Suprapubic skin (tissue), 4 donors: ENCODE data around the gene GBX2.

Source experiments
- CTCF ChIP-seq, 2 donors: fragments of 200-600 bp in 1 of 2; fragments of 450-650 bp in 1 of 2; sonication (generic) in 1 of 2; IDR thresholded peaks; one replicate each; pipeline ENCODE4 v1.5.1; 2016 to 2019; ENCODE audit warnings: antibody characterized with exemption in 2 of 2, mild to moderate bottlenecking in 1 of 2, moderate library complexity in 1 of 2
- EP300 ChIP-seq: sonication (generic); formaldehyde crosslinking; IDR thresholded peaks from one replicate; pipeline ENCODE4 v1.6.1; 2017; ENCODE audit warnings: antibody characterized with exemption
- POLR2A ChIP-seq, 2 donors: fragments of 450-650 bp; IDR thresholded peaks; one replicate each; pipeline ENCODE4 v1.6.1; 2017; ENCODE audit warnings: antibody characterized with exemption in 2 of 2, mild to moderate bottlenecking in 2 of 2, moderate library complexity in 2 of 2
- POLR2AphosphoS5 ChIP-seq, 3 donors: sonication (generic); formaldehyde crosslinking; IDR thresholded peaks; one replicate each; pipeline ENCODE4 v1.6.1; 2017; ENCODE audit warnings: antibody characterized with exemption in 3 of 3

GRCh38 chr2:236200378-236200777 lies 32.2 kb upstream of the GBX2 start:
- TF ChIP-seq CTCF (IDR thresholded peaks at IDR 0.05) (no peak), POLR2A (IDR thresholded peaks at IDR 0.05) (no peak), EP300 (no peak), POLR2AphosphoS5 (IDR thresholded peaks at IDR 0.05) (no peak)
